ENCODE data around the gene AHNAK2. TPM values are rescaled to one million over a fixed set of nuclear protein-coding genes. Genes with fewer than 3 reads are reported as not detected.

Gene AHNAK2
- total RNA-seq, 1 donor from 2014 or later = 0.05 TPM

GRCh38 chr14:104940526-104941150 is 37.5 kb downstream of the AHNAK2 start:
- intact Hi-C loops (cut with micrococcal nuclease) = no loop called here

GRCh38 chr14:104939666-104940410 is 38.3 kb downstream of the AHNAK2 start:
- intact Hi-C loops (cut with micrococcal nuclease) = no loop called here

- intact Hi-C loops (cut with micrococcal nuclease) = no loop called here
Observed at GRCh38 chr14:104938960-104939359, 39.2 kb downstream of the AHNAK2 start.

GRCh38 chr14:104938436-104938835 is 39.7 kb downstream of the AHNAK2 start:
- intact Hi-C loops (cut with micrococcal nuclease) = no loop called here

- intact Hi-C loops (cut with micrococcal nuclease) = no loop called here
Observed at GRCh38 chr14:104937694-104938365, 40.3 kb downstream of the AHNAK2 start.

GRCh38 chr14:104937161-104937560 is 41.0 kb downstream of the AHNAK2 start:
- intact Hi-C loops (cut with micrococcal nuclease) = no loop called here

GRCh38 chr14:104936361-104937155 is 41.6 kb downstream of the AHNAK2 start:
- intact Hi-C loops (cut with micrococcal nuclease) = no loop called here

- intact Hi-C loops (cut with micrococcal nuclease) = no loop called here
Observed at GRCh38 chr14:104935955-104936354, 42.2 kb downstream of the AHNAK2 start.

- intact Hi-C loops (cut with micrococcal nuclease) = no loop called here
Observed at GRCh38 chr14:104935026-104935650, 43.0 kb downstream of the AHNAK2 start.

GRCh38 chr14:104933746-104934733 is 44.1 kb downstream of the AHNAK2 start:
- intact Hi-C loops (cut with micrococcal nuclease) = loop anchor here (1.0 kb wide), 1 partner anchor 111 kb away; no protein-coding TSS in a partner anchor

GRCh38 chr14:104932676-104933631 is 45.2 kb downstream of the AHNAK2 start:
- intact Hi-C loops (cut with micrococcal nuclease) = loop anchor here (1.0 kb wide), 1 partner anchor 112 kb away; no protein-coding TSS in a partner anchor

- intact Hi-C loops (cut with micrococcal nuclease) = no loop called here
Observed at GRCh38 chr14:104931771-104932675, 46.2 kb downstream of the AHNAK2 start.

GRCh38 chr14:104931304-104931770 is 46.8 kb downstream of the AHNAK2 start:
- intact Hi-C loops (cut with micrococcal nuclease) = no loop called here

- intact Hi-C loops (cut with micrococcal nuclease) = no loop called here
Observed at GRCh38 chr14:104930526-104931303, 47.5 kb downstream of the AHNAK2 start.

- intact Hi-C loops (cut with micrococcal nuclease) = no loop called here
Observed at GRCh38 chr14:104929268-104930230, 48.6 kb downstream of the AHNAK2 start.
